IMR-90 (cell line): ENCODE data around the gene PIR. TPM values are rescaled to one million over a fixed set of nuclear protein-coding genes. Genes with fewer than 3 reads are reported as not detected.

Source experiments
- ATAC-seq: fragments of 200-7000 bp; cut with Tn5 transposase; 2 replicates; pipeline ENCODE4 v1.9.1; 2020; ENCODE audit warnings: low read depth, mild to moderate bottlenecking, moderate library complexity
- BruUV-seq: library from RNA; stranded (reverse); fragments of 400-500 nt; replicated peaks from 2 replicates; lab custom pipeline; 2021; lab: Mats Ljungman, UMichigan
- CTCF ChIA-PET: fragments of 300-600 bp; formaldehyde crosslinking; extraction: SDS; loops from one replicate; lab custom pipeline; 2021; ENCODE audit warnings: antibody characterized with exemption; lab: Yijun Ruan, JAX
- POLR2A ChIA-PET: fragments of 300-600 bp; sonication (Branson Sonifier 250); formaldehyde crosslinking; loops from one replicate; lab custom pipeline; 2022; ENCODE audit warnings: antibody characterized with exemption; ENCODE audit not compliant: unreplicated experiment; lab: Charles Lee
- DNase-seq: peaks from one replicate; pipeline ENCODE4 v3.0.0; 2013
- H2AFZ ChIP-seq: replicated peaks from 2 replicates; pipeline ENCODE3; 2013; ENCODE audit warnings: low read length, mild to moderate bottlenecking; ENCODE audit not compliant: poor library complexity
- H2AK5ac ChIP-seq: 2 replicates; pipeline ENCODE4 v1.6.1; 2013; ENCODE audit warnings: low read depth, low read length, inconsistent platforms
- H2AK9ac ChIP-seq: replicated peaks from 2 replicates; pipeline ENCODE3; 2013; ENCODE audit warnings: mild to moderate bottlenecking, low read depth, low read length, moderate library complexity; ENCODE audit not compliant: poor library complexity
- H2BK120ac ChIP-seq: 2 replicates; pipeline ENCODE4 v1.6.1; 2013; ENCODE audit warnings: low read depth, low read length, inconsistent platforms
- H2BK15ac ChIP-seq: 3 replicates; pipeline ENCODE4 v1.6.1; 2013; ENCODE audit warnings: low read depth, low read length, inconsistent platforms
- H2BK20ac ChIP-seq: 2 replicates; pipeline ENCODE4 v1.6.1; 2013; ENCODE audit warnings: low read depth, mild to moderate bottlenecking, inconsistent platforms, low read length, moderate library complexity
- H2BK5ac ChIP-seq: 2 replicates; pipeline ENCODE4 v1.6.1; 2013; ENCODE audit warnings: mild to moderate bottlenecking, low read depth, low read length, inconsistent platforms; ENCODE audit not compliant: poor library complexity, severe bottlenecking
- H3K14ac ChIP-seq: replicated peaks from 2 replicates; pipeline ENCODE4 v1.6.1; 2013; ENCODE audit warnings: low read depth, low read length, inconsistent platforms
- H3K18ac ChIP-seq: 2 replicates; pipeline ENCODE4 v1.6.1; 2013; ENCODE audit warnings: low read depth, low read length, control low read depth
- H3K23ac ChIP-seq: 2 replicates; pipeline ENCODE4 v1.6.1; 2013; ENCODE audit warnings: low read depth, low read length, inconsistent platforms
- H3K27ac ChIP-seq: 2 replicates; pipeline ENCODE4 v1.5.1; 2013; ENCODE audit warnings: mild to moderate bottlenecking, control low read depth, low read length; ENCODE audit not compliant: insufficient read depth
- H3K27me3 ChIP-seq: 2 replicates; pipeline ENCODE4 v1.6.1; 2013; ENCODE audit warnings: low read length; ENCODE audit not compliant: control insufficient read depth, insufficient read depth
- H3K36me3 ChIP-seq: 2 replicates; pipeline ENCODE4 v1.6.1; 2013; ENCODE audit warnings: low read length, mixed read lengths; ENCODE audit not compliant: control insufficient read depth, insufficient read depth
- H3K4ac ChIP-seq: 2 replicates; pipeline ENCODE4 v1.6.1; 2013; ENCODE audit warnings: low read depth, low read length, inconsistent platforms
- H3K4me1 ChIP-seq: 2 replicates; pipeline ENCODE4 v1.6.1; 2013; ENCODE audit warnings: low read length, mixed read lengths; ENCODE audit not compliant: control insufficient read depth, insufficient read depth
- H3K4me2 ChIP-seq: 2 replicates; pipeline ENCODE4 v1.6.1; 2013; ENCODE audit warnings: low read depth, mild to moderate bottlenecking, control low read depth, low read length, moderate library complexity
- H3K4me3 ChIP-seq: 2 replicates; pipeline ENCODE4 v1.5.1; 2013; ENCODE audit warnings: low read depth, mild to moderate bottlenecking, control low read depth, low read length, moderate library complexity; ENCODE audit not compliant: insufficient read depth
- H3K56ac ChIP-seq: 2 replicates; pipeline ENCODE4 v1.6.1; 2013; ENCODE audit warnings: low read length, inconsistent platforms; ENCODE audit not compliant: insufficient read depth; ENCODE audit errors: extremely low read depth
- H3K79me1 ChIP-seq, 2 experiments: 2 replicates each; pipeline ENCODE4 v1.6.1; 2013; ENCODE audit warnings: low read length in 2 of 2, inconsistent platforms in 1 of 2, low read depth in 1 of 2
- H3K9ac ChIP-seq: 2 replicates; pipeline ENCODE4 v1.6.1; 2013; ENCODE audit warnings: low read depth, low read length, control low read depth
- H3K9me1 ChIP-seq: 2 replicates; pipeline ENCODE4 v1.6.1; 2013; ENCODE audit warnings: low read length, inconsistent platforms; ENCODE audit not compliant: insufficient read depth
- H3K9me3 ChIP-seq: 2 replicates; pipeline ENCODE4 v1.6.1; 2013; ENCODE audit warnings: low read length; ENCODE audit not compliant: control insufficient read depth, insufficient read depth
- H4K20me1 ChIP-seq: 2 replicates; pipeline ENCODE4 v1.6.1; 2013; ENCODE audit warnings: low read length, inconsistent platforms; ENCODE audit not compliant: insufficient read depth
- H4K5ac ChIP-seq: 2 replicates; pipeline ENCODE4 v1.6.1; 2013; ENCODE audit warnings: mild to moderate bottlenecking, low read depth, low read length, control low read depth
- H4K8ac ChIP-seq, 2 experiments: 2 replicates each; pipeline ENCODE4 v1.6.1; 2013; ENCODE audit warnings: low read depth in 2 of 2, low read length in 2 of 2, control low read depth in 1 of 2, inconsistent platforms in 1 of 2
- H4K91ac ChIP-seq: 2 replicates; pipeline ENCODE4 v1.6.1; 2013; ENCODE audit warnings: low read depth, low read length, inconsistent platforms; ENCODE audit not compliant: insufficient read depth
- FOS ChIP-seq: fragments of 150-350 bp; IDR thresholded peaks from 2 replicates; pipeline ENCODE4 v1.6.1; 2016; ENCODE audit warnings: low read depth, low read length
- MAFK ChIP-seq: IDR thresholded peaks from 2 replicates; pipeline ENCODE4 v1.6.1; 2012; ENCODE audit warnings: low read depth, low read length, improper control_type of control experiment
- WGBS, 2 experiments: methylation state at CpG; one replicate each; pipeline versions ENCODE4 v1.1.5 to v1.1.7; 2013; ENCODE audit warnings: missing lambda C conversion rate in 2 of 2; ENCODE audit not compliant: insufficient read length in 1 of 2; ENCODE audit errors: extremely low coverage in 2 of 2; 5-methylcytosine and 5-hydroxymethylcytosine counted together
- dilution Hi-C: fragments of 300-500 bp; cut with HindIII; formaldehyde crosslinking; loops from one replicate; pipeline ENCODE4 v1.14.3; 2018; ENCODE audit warnings: low sequenced_read_pairs; ENCODE audit not compliant: unreplicated experiment
- in situ Hi-C: fragments of 300-500 bp; cut with MboI; formaldehyde crosslinking; loops from 3 replicates; pipeline ENCODE4 v1.14.3; 2019; ENCODE audit warnings: low sequenced_read_pairs, inconsistent platforms, mixed read lengths
- intact Hi-C: fragments of 100-400 bp; cut with micrococcal nuclease; formaldehyde crosslinking; loops from 2 replicates; pipeline ENCODE4 v1.10.0; 2022
- polyA plus RNA-seq, 3 experiments: library from polyadenylated mRNA; depleted of rRNA; stranded (reverse); fragments of >200 nt; gene quantifications; 2 replicates each; pipeline ENCODE4 v1.2.3, GENCODE V29; 2012; ENCODE audit warnings: low replicate concordance in 1 of 3
- total RNA-seq: library from RNA; depleted of rRNA; stranded (reverse); fragments of >200 nt; gene quantifications from 2 replicates; pipeline ENCODE4 v1.2.3, GENCODE V29; 2012

The PIR gene
- total and polyA plus RNA-seq, 2 of the 4 experiments (the other 2 are of a cell fraction), result 5.7 to 8.7 TPM

- peaks cover 2% of the 10 kb centered on the region; the same call in 1 of the 2 replicates for H3K4me1 ChIP-seq
- H3K79me1 ChIP-seq, result no peaks in the 10 kb centered on the region
- no CpG with 5 or more reads among the region's 2 CpGs for WGBS, 2 experiments
- no TSS peak for BruUV-seq
- H4K20me1 ChIP-seq, result no peaks in the 10 kb centered on the region
- no peak overlapping the region for H3K56ac ChIP-seq
- no peak overlapping the region for H2BK120ac ChIP-seq
- no peak overlapping the region for H2BK5ac ChIP-seq
- no peak overlapping the region for H3K14ac ChIP-seq
- no peaks in the 10 kb centered on the region for H3K36me3 ChIP-seq
- ChIA-PET POLR2A (no interaction called here), CTCF (no interaction called here)
- intact Hi-C loops (loop anchor here (10.0 kb wide), 1 partner anchor 334 kb away; no protein-coding TSS in a partner anchor), in situ Hi-C loops (loop anchor here (10.0 kb wide), 1 partner anchor 224 kb away; no protein-coding TSS in a partner anchor), dilution Hi-C loops (no loop called here)
- H3K4me3 ChIP-seq, result no peak overlapping the region
- H3K23ac ChIP-seq, result no peak overlapping the region
- DNase-seq (no peak), ATAC-seq (no peak)
- no peak overlapping the region for H3K27ac ChIP-seq
- no peak overlapping the region for H3K4ac ChIP-seq
- H3K9ac ChIP-seq, result no peak overlapping the region
- no peak overlapping the region for H2BK20ac ChIP-seq
- H4K5ac ChIP-seq, result no peak overlapping the region
- no peak overlapping the region for H3K4me2 ChIP-seq
- no peaks in the 10 kb centered on the region for H3K9me1 ChIP-seq
- H2AFZ ChIP-seq, result no peak overlapping the region
- H4K8ac ChIP-seq, result no peak overlapping the region
- no peak overlapping the region for H2AK5ac ChIP-seq
- H3K27me3 ChIP-seq, result peaks cover 8% of the 10 kb centered on the region
- no peak overlapping the region for H4K91ac ChIP-seq
- H3K18ac ChIP-seq, result no peak overlapping the region
- H2AK9ac ChIP-seq, result no peak overlapping the region
- no peak for TF ChIP-seq FOS
- no peak for TF ChIP-seq MAFK
- H3K9me3 ChIP-seq, result no peaks in the 10 kb centered on the region
- no peak overlapping the region for H2BK15ac ChIP-seq
Measured at GRCh38 chrX:15340867-15341266, 152.3 kb downstream of the PIR start.
